GM12878 (cell line): ENCODE measurements around the gene XRCC4. TPM values are rescaled to one million over a fixed set of nuclear protein-coding genes. Genes with fewer than 3 reads are reported as not detected.

Experiments
- polyA plus RNA-seq, 11 experiments: library from polyadenylated mRNA; depleted of rRNA in 4 of 11; unstranded in 6 of 11; stranded (reverse) in 5 of 11; fragments of >200 nt; fragmentation: Nextera tagmentation in 4 of 11; fragmentation: Illumina TruSeq in 1 of 11; extraction: Ambion mirVana in 4 of 11; extraction: Trizol in 1 of 11; gene quantifications; 1 replicate in 1 of 11; 2 replicates in 10 of 11; pipeline versions ENCODE4 v1.2.1 to v1.2.3, GENCODE V29; 2011 to 2016; ENCODE audit warnings: inconsistent platforms in 2 of 11, missing spikeins in 2 of 11, low read depth in 1 of 11
- small RNA-seq: library from RNA; depleted of rRNA; stranded (forward); fragments of <200 nt; gene quantifications from one replicate; pipeline ENCODE3, GENCODE V24; 2014
- total RNA-seq, 4 experiments: library from RNA; depleted of rRNA in 3 of 4; stranded (reverse); fragments of >200 nt in 3 of 4; fragmentation: Illumina TruSeq in 1 of 4; extraction: Trizol in 1 of 4; gene quantifications; 2 replicates each; pipeline versions ENCODE4 v1.2.1 to v1.2.3, GENCODE V29; 2013 to 2021

The XRCC4 gene
- total and polyA plus RNA-seq, 10 of the 15 experiments (the other 5 are each of a cell fraction or from before 2014, with no cell fraction given), result 12.1 to 53.6 (median 25.8) TPM

Small RNAs within 50 kb of the gene (small RNA-seq; reads per million reads assigned to genes)
- 2.2 reads per million, percentile 65 among the genes with 10 or more reads in this experiment for gene SCARNA18

Other genes with a start within 250 kb of the XRCC4 start
- gene TMEM167A, start 153 bp upstream of the XRCC4 start, total RNA-seq (2014; rRNA removed), result 31.0 and 33.8 TPM in 2 replicates
- gene TMEM167A, start 153 bp upstream of the XRCC4 start, total RNA-seq (2014; rRNA removed; fragmentation: Illumina TruSeq; extraction: Trizol), result 36.9 and 40.0 TPM in 2 replicates
- 64.9 and 69.7 TPM in 2 replicates for gene TMEM167A, start 153 bp upstream of the XRCC4 start, total RNA-seq (2021)
- 106 and 171 TPM in 2 replicates for gene TMEM167A, start 153 bp upstream of the XRCC4 start, polyA plus RNA-seq (2011; rRNA removed)
- 53.2 and 65.7 TPM in 2 replicates for gene TMEM167A, start 153 bp upstream of the XRCC4 start, polyA plus RNA-seq (2014; fragmentation: Illumina TruSeq; extraction: Trizol)
- gene TMEM167A, start 153 bp upstream of the XRCC4 start, polyA plus RNA-seq (2014; fragmentation: Nextera tagmentation; extraction: Ambion mirVana), result 100 to 1,000 TPM; 314 to 363 TPM
- gene TMEM167A, start 153 bp upstream of the XRCC4 start, polyA plus RNA-seq (2014; rRNA removed), result 28.5 and 29.5 TPM in 2 replicates
- gene TMEM167A, start 153 bp upstream of the XRCC4 start, polyA plus RNA-seq (2016; fragmentation: Nextera tagmentation; extraction: Ambion mirVana), result 100 to 1,000 TPM; 180 to 190 TPM